HG03025 (cell line): Measurements from ENCODE around the gene PALD1.

Experiments used
- ATAC-seq: cut with Tn5 transposase; IDR thresholded peaks from one replicate; pipeline ENCODE4 v1.9.1; 2021; ENCODE audit warnings: mild to moderate bottlenecking, moderate library complexity; ENCODE audit not compliant: unreplicated experiment, low FRiP score

Gene PALD1

GRCh38 chr10:70503776-70504175, 25.2 kb downstream of the PALD1 start:
- ATAC-seq, result no peak

GRCh38 chr10:70504521-70505358, 26.2 kb downstream of the PALD1 start:
- ATAC-seq, result no peak

DNA sequence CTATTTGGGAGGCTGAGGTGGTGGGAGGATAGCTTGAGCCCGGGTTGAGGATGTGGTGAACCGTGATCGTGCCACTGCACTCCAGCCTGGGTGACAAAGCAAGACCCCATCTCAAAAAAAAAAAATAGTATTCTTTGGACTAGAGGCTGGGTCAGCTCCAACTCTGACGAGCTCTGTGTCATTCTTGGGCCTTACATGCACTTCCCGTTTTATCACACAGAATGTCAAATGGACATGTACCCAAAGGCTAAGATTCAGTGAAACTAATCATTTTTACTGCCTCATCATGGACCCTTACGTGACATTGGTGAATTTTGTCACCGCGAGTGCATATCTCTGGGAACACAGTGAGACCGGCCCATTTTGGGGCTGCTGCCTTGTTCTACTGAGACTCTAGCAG, 27.3 kb downstream of the PALD1 start:
- no peak for ATAC-seq

GRCh38 chr10:70507966-70508365, 29.4 kb downstream of the PALD1 start:
- ATAC-seq, result no peak

DNA sequence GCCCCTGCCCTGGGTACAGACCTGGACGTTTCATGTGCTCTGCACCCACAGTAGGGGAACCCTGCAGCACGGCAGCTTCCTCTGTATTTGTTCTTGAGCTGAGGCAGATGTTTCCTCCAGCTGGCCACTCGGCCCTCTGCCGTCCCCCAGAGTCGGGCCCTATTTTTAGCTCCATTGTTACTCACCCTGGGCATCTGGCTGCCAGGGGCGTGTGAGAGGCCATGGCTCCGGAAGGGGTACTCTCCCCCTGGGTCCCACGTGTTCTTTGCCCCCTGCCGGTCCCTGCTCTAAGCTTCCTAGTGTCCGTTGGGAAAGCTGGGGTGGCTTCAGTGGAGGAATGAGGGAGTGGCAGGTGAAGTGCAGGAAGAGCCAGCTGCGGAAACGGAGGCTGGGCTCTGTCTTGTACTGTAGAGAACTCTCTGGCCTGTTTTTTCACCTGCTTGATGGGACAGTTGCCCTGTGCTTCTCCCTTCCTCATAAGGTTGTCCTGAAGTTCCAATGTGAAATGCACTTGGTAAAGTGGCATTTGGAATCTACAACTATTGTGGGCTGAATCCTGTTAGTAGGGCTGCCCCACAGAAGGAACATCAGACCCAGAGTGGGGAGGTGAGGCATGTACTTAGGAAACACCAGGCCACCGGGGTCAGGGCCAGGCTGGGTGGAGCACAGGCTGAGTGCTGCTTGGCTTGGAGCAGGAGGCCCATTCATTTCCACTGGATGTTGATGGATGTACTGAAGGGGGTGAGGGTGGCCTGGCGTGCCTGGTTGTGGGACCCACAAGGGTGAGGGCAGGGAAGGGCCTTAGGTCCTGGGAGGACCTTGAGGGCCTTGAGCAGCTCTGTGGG, 30.6 kb downstream of the PALD1 start:
- no peak for ATAC-seq

- no peak for ATAC-seq
Observed at GRCh38 chr10:70509757-70510147, 31.2 kb downstream of the PALD1 start.

DNA sequence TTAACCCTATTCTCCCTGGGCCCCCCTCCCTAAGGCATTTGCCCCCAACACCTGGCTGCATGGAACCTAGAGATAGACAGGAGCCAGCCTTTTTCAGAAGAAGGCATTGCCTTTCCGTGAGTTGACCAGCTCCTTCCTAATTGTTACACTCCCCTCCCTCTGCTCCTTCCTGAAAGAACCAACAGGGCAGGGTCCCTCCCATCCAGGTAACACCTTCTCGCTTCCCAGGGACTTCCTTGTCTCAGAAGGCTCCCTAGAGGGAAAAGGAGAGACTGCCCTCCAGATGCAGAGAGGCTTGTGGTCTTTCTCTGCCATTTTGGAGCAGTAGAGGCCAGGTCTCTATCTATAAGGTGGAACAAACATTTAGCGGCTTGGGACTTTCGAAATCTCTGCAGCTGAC, 31.9 kb downstream of the PALD1 start:
- ATAC-seq, result no peak

DNA sequence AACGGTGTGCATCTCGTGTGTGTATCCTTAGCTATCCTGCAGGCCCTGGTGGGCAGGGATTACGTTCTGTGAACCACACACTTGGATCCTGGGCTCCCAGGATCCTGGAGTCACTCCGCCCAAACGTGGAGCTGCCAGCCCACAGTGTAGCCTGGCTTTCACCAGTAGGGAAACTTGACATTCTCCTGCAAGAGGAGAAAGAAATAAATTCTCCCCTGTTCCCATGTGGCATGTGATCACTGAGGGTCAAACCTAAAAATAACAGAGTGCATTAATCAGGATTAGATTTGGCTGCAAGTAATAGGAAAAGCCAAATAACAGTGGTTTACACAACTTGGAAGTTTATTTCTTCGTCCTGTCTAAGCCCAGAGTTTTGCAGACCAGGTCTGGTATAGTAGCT, 32.3 kb downstream of the PALD1 start:
- ATAC-seq, result no peak

GRCh38 chr10:70512149-70512639, 33.6 kb downstream of the PALD1 start:
- ATAC-seq, result no peak

DNA sequence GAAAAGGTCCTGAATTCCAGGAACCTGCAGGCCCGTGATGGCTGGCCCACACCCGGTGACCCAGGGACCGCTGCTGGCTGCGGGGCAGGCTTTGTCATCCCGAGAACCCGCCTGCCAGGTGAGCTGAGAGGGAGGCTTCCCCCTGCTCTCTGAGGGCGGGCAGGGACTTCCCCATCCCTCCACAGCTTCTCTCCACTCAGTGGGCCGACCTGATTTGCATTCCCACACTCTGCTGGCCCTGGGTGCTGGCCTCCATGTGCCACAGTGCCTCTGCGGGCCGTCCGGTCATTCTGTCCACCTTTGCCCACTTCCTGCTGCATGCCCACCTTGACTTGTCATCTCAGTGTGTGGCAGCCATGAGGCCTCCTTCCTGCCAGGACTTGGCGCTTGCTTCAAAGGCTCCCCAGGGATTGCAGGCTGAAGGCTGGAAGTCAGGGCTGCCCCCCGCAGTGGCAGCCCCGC, 35.3 kb downstream of the PALD1 start:
- ATAC-seq, result peak; percentile 86

DNA sequence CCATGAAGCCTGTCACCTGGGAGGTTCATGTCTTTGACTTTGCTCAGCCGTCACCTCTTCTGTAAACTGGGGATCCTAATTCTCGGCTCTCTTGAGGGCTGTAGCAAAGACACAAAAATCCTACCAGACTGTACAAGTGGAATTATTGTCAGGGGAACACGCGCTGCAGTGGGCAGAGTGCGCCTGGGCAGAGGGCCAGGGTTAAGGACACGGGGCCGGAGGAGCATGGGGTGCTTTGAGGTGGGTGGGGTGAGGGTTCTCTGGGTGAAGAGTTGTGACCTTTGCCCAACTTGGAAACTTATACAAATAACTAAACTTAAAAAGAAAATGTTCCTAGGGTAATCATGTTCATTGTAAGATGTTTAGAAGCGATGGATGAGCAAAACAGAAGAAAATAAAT, 36.0 kb downstream of the PALD1 start:
- no peak for ATAC-seq

DNA sequence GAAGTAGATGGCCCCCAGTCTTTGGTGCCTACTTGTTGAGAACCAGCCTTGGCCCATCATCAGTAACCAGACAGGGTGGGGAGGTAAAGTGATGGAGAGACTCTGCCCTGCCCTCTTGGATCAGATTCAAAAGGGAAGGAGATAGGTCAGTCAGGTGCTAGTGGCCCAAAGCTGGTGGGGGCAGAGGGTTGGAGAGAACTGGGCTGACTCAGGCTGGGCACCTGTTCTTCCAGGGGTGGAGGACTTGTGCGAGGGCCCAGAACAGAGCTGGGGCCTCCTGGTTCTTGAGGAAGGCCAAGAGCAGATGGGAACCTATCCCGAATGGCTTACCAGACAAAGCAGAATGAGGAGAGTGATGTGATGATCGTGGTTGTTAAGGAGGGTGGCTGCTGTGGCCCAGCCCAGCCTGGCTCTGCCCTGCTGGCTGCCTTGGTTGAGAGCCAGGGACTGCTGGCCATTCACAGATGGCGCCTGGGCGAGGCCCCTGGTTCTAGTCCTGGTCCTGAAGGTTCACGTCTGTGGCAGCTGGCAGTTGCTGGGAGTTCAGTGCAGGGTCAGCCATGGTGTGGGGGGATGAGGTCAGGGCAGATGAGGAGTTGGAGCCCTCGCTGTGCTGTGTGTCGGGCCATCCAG, 36.6 kb downstream of the PALD1 start:
- ATAC-seq, result no peak

- ATAC-seq, result no peak
Observed at GRCh38 chr10:70518695-70519094, 40.1 kb downstream of the PALD1 start.

DNA sequence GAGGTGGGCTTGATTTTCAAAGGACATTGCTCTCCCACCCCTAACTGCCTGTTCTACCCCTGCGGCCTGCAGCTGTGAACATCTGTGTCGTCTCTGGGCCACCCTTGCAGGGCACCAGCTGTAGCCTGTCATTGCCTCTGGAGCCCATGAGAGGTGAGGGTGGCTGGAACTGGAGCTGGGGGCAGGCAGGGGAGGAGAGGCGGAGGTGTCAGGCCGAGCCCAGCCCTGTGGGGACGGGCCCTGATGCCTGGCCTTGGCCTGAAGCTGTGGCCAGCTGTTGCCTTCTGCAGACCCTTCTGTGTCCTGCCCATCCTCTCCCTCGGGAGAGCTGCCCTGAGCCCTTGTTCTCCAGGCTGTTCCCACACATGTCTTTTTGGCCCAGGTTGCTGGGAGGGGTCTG, 44.5 kb downstream of the PALD1 start:
- no peak for ATAC-seq

- no peak for ATAC-seq
Observed at GRCh38 chr10:70523549-70523948, 45.0 kb downstream of the PALD1 start.

DNA sequence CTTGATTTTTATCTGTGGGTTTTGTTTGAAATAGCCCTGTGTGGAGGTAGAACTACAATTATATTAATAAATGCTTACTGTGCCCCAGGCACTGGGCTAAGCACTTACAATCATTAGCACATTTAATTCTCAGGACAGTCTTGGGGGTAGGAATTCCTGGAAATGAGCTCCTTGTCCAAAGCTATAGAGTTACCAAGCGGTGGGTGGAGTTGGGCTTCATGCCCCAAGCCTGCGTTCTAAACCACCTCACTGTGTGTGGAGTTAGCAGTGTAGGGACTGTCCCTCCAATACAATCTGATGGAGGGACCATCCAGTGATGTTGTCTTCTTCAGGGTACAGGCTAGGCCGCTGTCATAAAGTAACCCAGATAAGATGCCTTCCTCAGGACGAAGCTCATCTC, 49.7 kb downstream of the PALD1 start:
- no peak for ATAC-seq

- no peak for ATAC-seq
Observed at GRCh38 chr10:70528741-70529362, 50.3 kb downstream of the PALD1 start.

DNA sequence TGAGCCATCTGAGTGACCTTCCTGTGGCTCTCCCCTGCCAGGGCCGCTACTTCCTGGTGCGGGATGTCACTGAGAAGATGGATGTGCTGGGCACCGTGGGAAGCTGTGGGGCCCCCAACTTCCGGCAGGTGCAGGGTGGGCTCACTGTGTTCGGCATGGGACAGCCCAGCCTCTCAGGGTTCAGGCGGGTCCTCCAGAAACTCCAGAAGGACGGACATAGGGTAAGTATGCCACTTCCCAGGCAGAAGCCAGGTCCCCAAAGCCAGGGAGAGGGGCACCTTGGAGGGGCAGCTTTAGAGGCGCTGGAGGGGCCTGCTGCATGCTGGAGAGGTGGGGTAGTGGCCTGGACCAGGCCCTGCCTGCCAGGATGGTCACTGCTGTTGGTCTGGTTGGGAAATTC, 51.3 kb downstream of the PALD1 start:
- no peak for ATAC-seq

GRCh38 chr10:70530315-70530714, 51.7 kb downstream of the PALD1 start:
- no peak for ATAC-seq

DNA sequence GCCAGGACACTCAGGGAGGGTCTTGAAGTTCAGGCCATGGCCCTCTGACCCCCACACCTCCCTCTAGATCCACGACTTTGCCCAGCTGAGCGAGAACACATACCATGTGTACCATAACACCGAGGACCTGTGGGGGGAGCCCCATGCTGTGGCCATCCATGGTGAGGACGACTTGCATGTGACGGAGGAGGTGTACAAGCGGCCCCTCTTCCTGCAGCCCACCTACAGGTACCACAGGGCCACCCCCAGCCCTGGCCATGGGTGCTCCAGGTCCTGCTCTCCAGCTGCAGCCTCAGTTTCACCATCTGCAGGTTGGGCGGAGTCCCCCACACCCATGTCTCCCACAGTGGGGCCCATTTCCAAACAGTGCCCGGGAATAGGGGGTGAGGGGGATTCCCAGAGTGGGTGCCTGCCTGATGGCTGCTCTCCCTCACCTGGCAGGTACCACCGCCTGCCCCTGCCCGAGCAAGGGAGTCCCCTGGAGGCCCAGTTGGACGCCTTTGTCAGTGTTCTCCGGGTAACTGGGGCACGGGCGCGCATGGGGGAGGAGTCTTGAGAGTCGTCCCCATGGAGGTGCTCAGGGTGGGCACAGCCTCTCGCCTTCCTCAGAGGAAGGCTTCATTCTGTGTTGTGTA, 54.1 kb downstream of the PALD1 start:
- ATAC-seq, result no peak
